Erythroblast (primary cell): ENCODE measurements around the gene EYA2.
"Not testable (repeated sequence)": the region's sequence is repeated elsewhere in the genome, so short reads cannot be mapped to it uniquely, and the experiment has no call there.

ENCODE experiments used
- DNase-seq, 2 experiments: peaks; one replicate each; lab custom pipeline; 2025; lab: John Stamatoyannopoulos, UW
- GATA1 ChIP-seq: IDR thresholded peaks from 2 replicates; pipeline ENCODE4 v1.6.1; 2011; ENCODE audit warnings: low read depth, mild to moderate bottlenecking, control low read depth, low read length, moderate library complexity
- POLR2A ChIP-seq: IDR thresholded peaks from 2 replicates; pipeline ENCODE4 v1.6.1; 2011; ENCODE audit warnings: mild to moderate bottlenecking, low read length

The EYA2 gene

DNA sequence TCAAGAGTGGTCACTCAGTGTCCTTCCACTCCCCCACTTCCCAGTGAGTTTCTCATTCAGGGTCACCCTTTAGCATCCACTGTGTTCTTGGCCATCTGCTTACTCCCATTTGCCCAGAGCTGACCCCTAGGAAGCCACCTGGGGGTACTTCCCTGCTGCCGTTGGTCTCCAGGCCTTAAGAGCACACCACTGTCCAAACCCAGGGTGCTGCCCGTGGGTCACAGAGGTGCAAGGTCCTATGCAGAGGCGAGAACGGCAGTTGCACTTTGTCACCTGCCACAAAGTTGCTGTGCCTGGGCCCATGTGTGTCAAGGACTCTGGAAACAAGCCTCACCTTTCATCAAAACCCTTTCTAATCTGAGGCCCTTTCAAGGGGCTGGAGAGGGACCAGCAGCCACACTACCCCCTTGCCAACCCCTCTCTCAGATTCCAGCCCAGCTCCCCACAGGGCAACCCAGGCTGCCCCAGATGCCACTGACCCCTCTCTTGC lies 270.8 kb downstream of the EYA2 start:
- TF ChIP-seq GATA1 (no peak), POLR2A (no peak)
- no peak for DNase-seq

DNA sequence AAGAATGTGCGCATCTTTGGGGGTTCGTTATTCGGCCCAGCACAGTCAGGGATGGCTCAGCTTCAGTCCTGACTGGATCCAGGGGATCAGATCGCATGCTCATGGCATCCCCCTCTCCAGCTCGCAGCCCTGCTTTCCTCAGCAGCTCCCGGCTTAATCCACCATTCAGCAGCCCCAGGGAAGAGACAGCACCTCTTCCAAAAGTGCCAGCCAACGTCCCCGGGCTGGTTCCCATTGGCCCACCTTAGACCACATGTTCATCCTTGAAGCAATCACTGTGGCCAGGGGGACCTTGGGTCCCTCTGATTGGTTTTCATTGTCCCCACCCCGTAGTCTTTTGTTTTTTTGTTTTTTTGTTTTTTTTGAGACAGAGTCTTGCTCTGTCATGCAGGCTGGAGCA lies 273.2 kb downstream of the EYA2 start:
- TF ChIP-seq GATA1 (no peak), POLR2A (no peak)
- no peak for DNase-seq

DNA sequence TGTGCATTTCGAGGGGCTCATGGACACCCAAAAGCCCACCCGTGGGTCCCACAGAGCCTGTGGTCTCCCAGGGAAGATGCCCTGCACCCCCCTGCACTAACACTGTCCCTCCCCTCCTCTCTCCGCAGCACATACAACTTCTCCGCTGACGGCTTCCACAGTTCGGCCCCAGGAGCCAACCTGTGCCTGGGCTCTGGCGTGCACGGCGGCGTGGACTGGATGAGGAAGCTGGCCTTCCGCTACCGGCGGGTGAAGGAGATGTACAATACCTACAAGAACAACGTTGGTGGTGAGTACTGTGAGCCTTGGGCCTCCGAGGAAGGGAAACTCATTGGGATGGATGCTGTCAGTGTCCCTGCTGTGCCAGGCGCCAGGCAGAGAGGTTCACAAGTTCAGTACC lies 277.9 kb downstream of the EYA2 start:
- TF ChIP-seq POLR2A, result no peak
- TF ChIP-seq GATA1, result no peak
- no peak for DNase-seq

DNA sequence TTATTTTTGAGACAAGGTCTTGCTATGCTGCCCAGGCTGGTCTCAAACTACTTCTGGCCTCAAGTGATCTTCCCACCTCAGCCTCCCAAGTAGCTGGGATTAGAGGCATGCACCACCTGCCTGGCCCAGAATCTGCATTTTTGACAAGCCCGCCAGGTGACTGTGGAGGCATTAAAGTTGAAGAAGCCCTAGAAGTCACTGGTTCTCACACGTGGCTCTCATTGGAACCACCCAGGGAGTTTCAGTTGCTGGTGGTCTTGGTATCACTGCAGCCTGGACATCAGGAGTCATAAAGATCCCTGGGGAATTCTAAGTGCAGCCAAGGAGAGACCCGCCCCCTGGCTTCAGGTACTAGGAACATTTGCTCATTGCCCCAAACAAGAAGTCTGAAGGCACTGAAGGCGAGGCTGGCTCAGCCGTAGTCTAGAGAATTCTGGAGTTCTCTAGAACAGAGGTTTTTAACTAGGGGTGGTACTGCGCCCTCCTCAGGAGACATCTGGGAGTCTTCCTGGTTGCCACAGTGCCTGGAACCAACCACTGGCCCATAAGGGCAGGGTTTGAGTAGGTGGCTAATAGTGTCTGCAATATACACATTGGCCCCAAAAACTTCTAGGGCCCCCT lies 279.1 kb downstream of the EYA2 start:
- no peak for TF ChIP-seq POLR2A
- TF ChIP-seq GATA1, result no peak
- no peak for DNase-seq

DNA sequence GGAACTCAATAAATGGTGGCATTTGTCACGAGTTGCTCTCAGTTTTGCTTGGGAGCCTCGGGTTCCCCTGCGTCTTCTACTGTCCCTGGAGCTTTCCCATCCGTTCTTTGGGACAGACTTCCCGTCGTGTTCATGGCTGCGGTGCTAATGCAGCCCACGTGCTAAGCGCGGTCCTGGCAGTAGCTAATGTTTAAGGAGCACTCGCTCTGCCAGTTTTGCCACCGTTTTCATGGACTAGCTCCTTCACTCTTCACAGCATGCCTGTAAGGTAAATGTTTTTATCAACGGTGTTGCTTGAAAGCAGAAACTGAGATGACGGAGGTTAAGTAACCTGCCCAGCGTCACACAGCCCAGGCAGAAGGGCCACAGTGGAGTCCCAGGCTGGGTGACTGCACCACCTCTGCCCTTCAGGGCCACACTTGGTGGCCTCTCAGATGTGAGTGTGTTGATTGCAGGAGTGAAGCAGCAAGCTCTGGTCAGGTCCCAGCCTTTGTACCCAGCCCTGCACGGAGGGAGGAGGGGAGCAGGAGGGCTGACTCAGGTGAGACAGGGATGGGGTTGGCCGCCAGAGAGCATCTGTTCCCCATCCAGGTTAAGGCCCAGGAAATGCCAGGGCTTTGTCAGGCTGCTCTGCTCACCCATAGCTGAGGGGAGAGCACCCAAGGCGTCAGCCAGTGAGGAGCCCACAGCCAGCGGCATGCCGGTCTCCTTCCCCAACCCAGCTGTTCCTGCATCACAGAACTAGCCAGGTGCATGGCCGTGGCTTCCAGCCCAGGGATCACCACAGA lies 280.0 kb downstream of the EYA2 start:
- DNase-seq, result no peak
- TF ChIP-seq POLR2A (no peak), GATA1 (no peak)

DNA sequence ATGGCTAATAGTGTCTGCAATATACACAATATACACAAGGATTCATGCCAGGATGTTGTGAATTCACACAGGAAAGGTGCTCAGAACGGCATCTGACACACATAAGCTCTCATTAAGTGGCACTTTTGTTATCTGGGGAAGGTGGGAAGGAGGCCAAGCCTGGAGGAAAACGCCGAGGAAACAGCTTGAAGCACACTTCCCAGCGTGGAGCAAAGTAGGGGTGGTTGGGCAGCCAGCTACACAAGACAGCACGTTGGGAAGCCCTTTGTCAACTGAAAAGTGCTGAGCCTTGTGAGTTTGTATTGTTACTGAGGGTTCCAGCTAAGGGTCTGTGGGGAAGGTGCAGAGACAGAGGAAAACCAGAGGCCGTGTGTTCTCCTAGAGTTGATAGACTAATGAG lies 280.9 kb downstream of the EYA2 start:
- DNase-seq, result no peak
- TF ChIP-seq POLR2A (no peak), GATA1 (no peak)

DNA sequence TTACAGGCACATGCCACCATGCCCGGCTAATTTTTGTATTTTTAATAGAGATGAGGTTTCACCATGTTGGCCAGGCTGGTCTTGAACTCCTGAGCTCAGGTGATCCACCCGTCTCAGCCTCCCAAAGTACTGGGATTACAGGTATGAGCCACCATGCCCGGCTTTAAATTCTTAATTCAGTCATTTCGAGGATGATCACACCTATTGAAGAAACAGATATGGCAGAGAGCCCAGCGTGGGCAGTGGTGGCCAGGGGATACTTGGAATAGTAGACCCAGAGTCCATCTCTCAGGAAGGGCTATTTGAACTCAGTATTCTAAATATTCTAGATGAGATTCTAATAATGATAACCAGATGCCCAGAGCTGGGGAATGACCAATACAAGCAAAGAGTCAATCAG lies 281.6 kb downstream of the EYA2 start:
- not testable (repeated sequence) for DNase-seq

DNA sequence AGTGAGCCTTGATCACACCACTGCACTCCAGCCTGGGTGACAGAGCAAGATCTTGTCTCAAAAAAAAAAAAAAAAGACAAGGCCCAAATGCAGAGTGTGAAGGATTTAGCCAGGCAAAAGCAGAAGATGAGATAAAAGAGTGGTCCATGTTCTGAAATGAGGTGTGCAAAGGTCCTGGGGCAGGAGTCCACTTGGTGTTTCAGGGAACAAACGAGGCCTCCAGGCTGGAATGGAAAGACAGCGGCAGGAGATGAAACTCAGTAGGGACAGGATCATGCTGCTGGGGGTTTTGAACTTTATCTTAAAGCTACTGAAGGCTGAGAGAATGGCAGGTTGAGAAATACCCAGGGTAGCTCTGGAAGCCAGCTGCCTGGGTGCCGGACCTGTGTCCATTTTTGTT lies 283.6 kb downstream of the EYA2 start:
- DNase-seq, result no peak
- no peak for TF ChIP-seq POLR2A
- no peak for TF ChIP-seq GATA1

DNA sequence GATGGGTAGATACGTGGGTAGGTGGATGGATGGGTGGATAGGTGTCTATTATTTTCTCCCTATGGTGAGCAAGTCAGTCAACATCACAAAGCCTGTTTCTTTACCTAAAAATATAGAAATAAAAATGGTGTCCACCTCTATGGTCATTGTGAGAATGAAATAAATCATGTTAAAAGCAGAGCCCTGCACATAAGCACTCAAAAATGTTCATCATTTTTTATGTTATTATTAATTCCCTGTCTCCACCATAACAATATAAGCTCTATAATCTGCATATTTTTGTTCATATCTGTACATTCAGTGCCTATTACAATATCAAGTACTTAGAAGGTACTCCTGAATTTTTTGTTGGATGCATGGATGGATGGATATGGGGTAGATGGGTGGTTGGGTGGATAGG lies 284.2 kb downstream of the EYA2 start:
- TF ChIP-seq POLR2A, result no peak
- TF ChIP-seq GATA1, result no peak
- no peak for DNase-seq

DNA sequence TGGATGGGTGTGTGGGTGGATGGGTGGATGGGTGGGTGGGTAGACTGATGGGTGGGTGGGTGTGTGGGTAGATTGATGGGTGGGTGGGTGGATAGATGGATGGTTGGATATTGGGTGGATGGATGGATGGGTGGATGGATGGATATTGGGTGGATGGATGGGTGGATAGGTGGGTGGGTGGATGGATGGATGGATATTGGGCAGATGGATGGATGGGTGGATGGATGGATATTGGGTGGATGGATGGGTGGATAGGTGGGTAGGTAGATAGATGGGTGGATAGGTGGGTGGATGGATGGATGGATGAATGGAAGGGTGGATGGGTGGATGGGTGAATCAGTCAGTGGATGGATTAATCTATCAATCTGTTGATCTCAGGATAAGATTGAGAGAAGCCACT lies 284.6 kb downstream of the EYA2 start:
- DNase-seq, result no peak

DNA sequence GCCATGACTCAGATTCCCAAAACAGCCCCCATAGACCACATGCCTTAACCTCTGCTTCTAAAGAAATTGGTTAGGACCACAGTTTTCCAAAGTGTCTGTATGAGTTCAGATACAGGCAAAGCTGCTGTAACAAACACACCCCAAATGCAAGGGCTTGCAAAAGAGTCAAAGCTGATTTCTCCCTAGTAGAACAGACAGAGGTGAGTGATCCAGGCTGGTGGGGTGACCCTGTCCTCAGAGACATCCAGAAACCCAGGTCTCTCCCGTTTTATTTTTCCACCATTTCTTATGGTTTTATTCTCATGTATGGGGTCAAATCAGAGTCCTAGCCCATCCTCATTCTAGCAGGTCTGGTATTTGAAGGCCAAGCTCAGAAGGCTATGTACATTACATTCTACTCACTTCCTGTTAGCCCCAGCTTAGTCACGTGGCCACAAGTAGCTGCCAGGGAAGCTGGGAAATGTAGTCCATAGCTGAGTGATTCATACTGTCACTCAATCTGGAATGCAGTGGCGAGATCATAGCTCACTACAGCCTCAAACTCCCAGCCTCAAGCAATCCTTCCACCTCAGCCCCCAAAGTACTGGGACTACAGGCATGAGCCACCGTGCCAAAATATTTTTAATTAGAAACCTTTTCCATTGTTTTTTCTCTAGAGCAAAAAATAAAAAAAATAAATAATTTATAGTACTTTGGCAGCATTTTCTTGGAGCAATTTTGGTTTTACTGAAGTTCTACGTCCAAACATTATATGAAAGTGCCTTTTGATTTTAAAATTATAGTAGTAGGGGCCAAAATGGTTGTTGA lies 286.6 kb downstream of the EYA2 start:
- TF ChIP-seq POLR2A (no peak), GATA1 (no peak)
- DNase-seq, result peak; percentile 29 to 39

More for the DNA sequence above, 284.6 kb downstream of the EYA2 start:
- no peak for TF ChIP-seq POLR2A

DNA sequence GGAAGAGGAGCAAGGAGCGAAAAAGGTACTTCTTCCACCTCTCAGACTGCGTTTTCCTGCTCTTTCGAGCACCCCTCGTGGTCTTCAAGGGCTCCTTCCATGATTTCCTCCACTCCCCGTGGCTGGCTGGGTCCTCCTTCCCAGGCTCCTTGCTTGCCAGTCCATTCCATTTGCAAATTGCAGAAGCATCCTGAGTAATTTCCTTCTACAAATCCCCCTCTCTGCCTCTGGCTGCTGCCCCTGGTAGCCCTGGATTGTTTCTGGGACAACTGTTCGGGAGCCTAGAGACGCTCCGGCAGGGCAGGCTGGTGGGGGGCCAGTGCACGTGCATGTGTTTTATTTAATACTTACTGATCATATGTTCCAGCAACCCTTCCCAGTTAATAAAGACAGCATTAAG lies 288.7 kb downstream of the EYA2 start:
- DNase-seq, result no peak
- TF ChIP-seq GATA1 (no peak), POLR2A (no peak)

DNA sequence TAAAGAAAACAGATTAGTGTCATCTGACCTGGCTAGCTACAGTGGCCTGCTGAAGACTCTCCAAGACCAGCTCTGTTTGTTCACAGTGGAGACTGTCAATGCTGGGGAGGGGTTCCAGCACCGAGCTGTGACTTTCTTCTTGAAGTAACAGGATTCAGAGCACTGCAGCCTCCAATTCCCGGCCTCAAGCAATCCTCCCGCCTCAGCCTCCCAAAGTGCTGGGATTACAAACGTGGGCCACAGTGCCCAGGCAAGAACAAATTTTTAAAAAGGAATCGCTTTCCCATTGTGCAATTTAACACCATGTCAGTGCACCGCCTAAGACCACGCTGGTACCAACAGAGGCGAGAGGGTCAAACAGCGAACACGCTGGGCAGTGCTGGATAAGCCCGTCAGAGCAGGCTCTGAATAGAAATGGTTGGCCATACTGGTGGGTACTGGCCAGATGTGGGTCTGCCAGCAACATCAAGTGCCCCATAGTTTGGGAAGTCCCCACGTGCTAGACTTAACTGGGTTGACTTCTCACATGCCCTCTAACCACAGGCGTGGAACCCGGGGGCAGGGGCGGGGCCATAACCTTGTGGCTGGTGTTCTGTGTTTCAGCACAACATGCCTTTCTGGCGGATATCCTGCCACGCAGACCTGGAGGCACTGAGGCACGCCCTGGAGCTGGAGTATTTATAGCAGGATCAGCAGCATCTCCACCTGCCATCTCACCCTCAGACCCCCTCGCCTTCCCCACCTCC lies 293.0 kb downstream of the EYA2 start:
- TF ChIP-seq POLR2A, result no peak
- TF ChIP-seq GATA1, result no peak
- DNase-seq, result no peak
